ENCODE measurements around the gene MAGED2.

GRCh38 chrX:54865208-54865607 lies 57.7 kb downstream of the MAGED2 start:
- TF ChIP-seq CTCF (IDR thresholded peaks at IDR 0.05) (no peak), POLR2A (IDR thresholded peaks at IDR 0.05) (no peak)
